HepG2 (cell line): ENCODE data around the gene CD248. TPM values are rescaled to one million over a fixed set of nuclear protein-coding genes. Genes with fewer than 3 reads are reported as not detected.

Experiments used
- ATF7 ChIP-seq, 2 experiments: fragments of 450-650 bp in 1 of 2; sonication (generic) in 1 of 2; formaldehyde crosslinking in 1 of 2; IDR thresholded peaks; 2 replicates each; pipeline versions ENCODE4 v1.4.0 to v1.6.1; 2016 to 2020; ENCODE audit warnings: antibody characterized with exemption in 1 of 2, mild to moderate bottlenecking in 1 of 2, missing genetic modification reagents in 1 of 2
- ATF7-NPFF ChIP-seq: sonication (generic); formaldehyde crosslinking; IDR thresholded peaks from 2 replicates; pipeline ENCODE4 v1.8.1; 2023; ENCODE audit warnings: mild to moderate bottlenecking, low read depth, missing genetic modification reagents, moderate library complexity
- CBX1 ChIP-seq: IDR thresholded peaks from one replicate; pipeline ENCODE4 v1.6.1; 2016; ENCODE audit warnings: antibody characterized with exemption, low read depth
- DZIP1 ChIP-seq: sonication (generic); formaldehyde crosslinking; IDR thresholded peaks from 2 replicates; pipeline ENCODE4 v1.5.0; 2020; ENCODE audit warnings: mild to moderate bottlenecking, missing genetic modification reagents
- FOXP4 ChIP-seq: sonication (generic); formaldehyde crosslinking; IDR thresholded peaks from 2 replicates; pipeline ENCODE4 v1.4.0; 2020; ENCODE audit warnings: missing genetic modification reagents
- HMG20A ChIP-seq: IDR thresholded peaks from 2 replicates; pipeline ENCODE4 v1.6.1; 2016; ENCODE audit warnings: borderline replicate concordance
- JUNB ChIP-seq: sonication (generic); formaldehyde crosslinking; IDR thresholded peaks from 2 replicates; pipeline ENCODE4 v1.8.0; 2022; ENCODE audit warnings: missing genetic modification reagents, mild to moderate bottlenecking, borderline replicate concordance
- KLF13 ChIP-seq: sonication (generic); formaldehyde crosslinking; IDR thresholded peaks from 2 replicates; pipeline ENCODE4 v1.4.0; 2020; ENCODE audit warnings: mild to moderate bottlenecking, missing genetic modification reagents
- MED13 ChIP-seq: sonication (generic); formaldehyde crosslinking; IDR thresholded peaks from 2 replicates; pipeline ENCODE4 v1.5.0; 2020; ENCODE audit warnings: missing genetic modification reagents
- NCOA2 ChIP-seq: sonication (generic); formaldehyde crosslinking; IDR thresholded peaks from 2 replicates; pipeline ENCODE4 v1.8.0; 2022; ENCODE audit warnings: inconsistent platforms
- PAXIP1 ChIP-seq: sonication (generic); formaldehyde crosslinking; conservative IDR thresholded peaks from 2 replicates; pipeline ENCODE4 v1.4.0; 2020; ENCODE audit warnings: mild to moderate bottlenecking, missing genetic modification reagents, moderate library complexity
- SMAD3 ChIP-seq: sonication (generic); formaldehyde crosslinking; IDR thresholded peaks from 2 replicates; pipeline ENCODE4 v1.4.0; 2020; ENCODE audit warnings: missing genetic modification reagents
- ZFYVE20 ChIP-seq: sonication (generic); formaldehyde crosslinking; IDR thresholded peaks from 2 replicates; pipeline ENCODE4 v1.8.0; 2023; ENCODE audit warnings: low read depth, mild to moderate bottlenecking, moderate library complexity, missing genetic modification reagents, borderline replicate concordance
- ZNF430 ChIP-seq: sonication (generic); formaldehyde crosslinking; IDR thresholded peaks from 2 replicates; pipeline ENCODE4 v1.9.0; 2021; ENCODE audit warnings: mild to moderate bottlenecking, missing genetic modification reagents
- ZNF512B ChIP-seq: sonication (generic); formaldehyde crosslinking; IDR thresholded peaks from 2 replicates; pipeline ENCODE4 v1.5.1; 2020; ENCODE audit warnings: missing genetic modification reagents, mild to moderate bottlenecking, borderline replicate concordance
- ZSCAN25 ChIP-seq: sonication (generic); formaldehyde crosslinking; IDR thresholded peaks from 2 replicates; pipeline ENCODE4 v1.8.0; 2022; ENCODE audit warnings: mild to moderate bottlenecking, missing genetic modification reagents
- polyA plus RNA-seq, 8 experiments: library from polyadenylated mRNA; depleted of rRNA in 3 of 8; stranded (reverse) in 7 of 8; unstranded in 1 of 8; fragments of >200 nt; fragmentation: Illumina TruSeq in 4 of 8; extraction: Trizol in 4 of 8; gene quantifications; 2 replicates each; pipeline versions ENCODE4 v1.2.1 to v1.2.3, GENCODE V29; 2011 to 2016; ENCODE audit warnings: low read depth in 4 of 8, missing spikeins in 1 of 8, mixed read lengths in 1 of 8; ENCODE audit not compliant: insufficient read depth in 1 of 8
- total RNA-seq, 5 experiments: library from RNA; depleted of rRNA; stranded (reverse); fragments of >200 nt; fragmentation: Illumina TruSeq; extraction: Trizol; gene quantifications; 2 replicates each; pipeline ENCODE4 v1.2.3, GENCODE V29; 2016; ENCODE audit warnings: low read depth in 1 of 5

Gene CD248
- total and polyA plus RNA-seq, 2 of the 13 experiments (the other 11 are each of a cell fraction or from before 2014, with no cell fraction given) = 0.25 to 0.35 TPM

- TF ChIP-seq DZIP1 (CRISPR knock-in tag) (no peak), ATF7-NPFF (no peak), ZFYVE20 (CRISPR knock-in tag) (no peak), JUNB (CRISPR knock-in tag) (0 out of 2 replicates have a peak, but pooled peaks have one; percentile 49), MED13 (CRISPR knock-in tag) (no peak), PAXIP1 (CRISPR knock-in tag) (peak; percentile 43; the same call in 1 of the 2 replicates), KLF13 (CRISPR knock-in tag) (no peak), HMG20A (CRISPR knock-in tag) (no peak), ZSCAN25 (CRISPR knock-in tag) (no peak), ATF7 (IDR thresholded peaks at IDR 0.05) (no peak), ATF7 (CRISPR knock-in tag; IDR thresholded peaks at IDR 0.05) (no peak), ZNF512B (CRISPR knock-in tag) (no peak), CBX1 (peak; percentile 68), SMAD3 (CRISPR knock-in tag) (peak; percentile 83), NCOA2 (peak; percentile 20; the same call in 1 of the 2 replicates), FOXP4 (CRISPR knock-in tag) (no peak; the same call in 1 of the 2 replicates), ZNF430 (CRISPR knock-in tag) (no peak; the same call in 1 of the 2 replicates)
Measured at GRCh38 chr11:66344550-66345315, 27.9 kb upstream of the CD248 start, which contains the start of gene BRMS1 (continued).
